ENCODE data around the gene ZNF28. TPM values are rescaled to one million over a fixed set of nuclear protein-coding genes. Genes with fewer than 3 reads are reported as not detected.

Gene ZNF28
- total and polyA plus RNA-seq, 9 of the 15 experiments (the other 6 are each of a cell fraction or from before 2014, with no cell fraction given), result 19.4 to 38.5 (median 31.5) TPM

- TF ChIP-seq SMC3 (conservative IDR thresholded peaks at IDR 0.05; ENCODE audit: insufficient read depth, low read depth, low read length), result 0 out of 2 replicates have a peak, but pooled peaks have one; percentile 25
- TF ChIP-seq ZNF695 (CRISPR knock-in tag; IDR thresholded peaks at IDR 0.05), result no peak
Measured at GRCh38 chr19:52748336-52748950, 73.0 kb downstream of the ZNF28 start (continued).

Other genes starting within 250 kb of the ZNF28 start
Only the 7 nearest of the 9 such genes appear.
- gene ZNF83, start 183.3 kb downstream of the ZNF28 start, total RNA-seq (2014; rRNA removed), result 35.2 and 35.3 TPM in 2 replicates
- gene ZNF83, start 183.3 kb downstream of the ZNF28 start, total RNA-seq (2014; rRNA removed; fragmentation: Illumina TruSeq; extraction: Trizol), result 70.0 and 80.3 TPM in 2 replicates
- gene ZNF83, start 183.3 kb downstream of the ZNF28 start, total RNA-seq (2015; rRNA removed; fragmentation: Illumina TruSeq; extraction: Trizol), result 63.2 and 67.0 TPM in 2 replicates
- gene ZNF83, start 183.3 kb downstream of the ZNF28 start, total RNA-seq (2021), result 37.9 and 38.2 TPM in 2 replicates
- gene ZNF83, start 183.3 kb downstream of the ZNF28 start, polyA plus RNA-seq (2011; rRNA removed), result 74.3 and 82.6 TPM in 2 replicates
- 47.8 and 54.1 TPM in 2 replicates for gene ZNF83, start 183.3 kb downstream of the ZNF28 start, polyA plus RNA-seq (2014; fragmentation: Illumina TruSeq; extraction: Trizol)
- 10 to 100 TPM; 18.6 to 28.2 TPM for gene ZNF83, start 183.3 kb downstream of the ZNF28 start, polyA plus RNA-seq (2014; fragmentation: Nextera tagmentation; extraction: Ambion mirVana)
- gene ZNF83, start 183.3 kb downstream of the ZNF28 start, polyA plus RNA-seq (2014; rRNA removed), result 49.9 and 51.9 TPM in 2 replicates
- 8.8 and 12.7 TPM in 2 replicates for gene ZNF611, start 86.6 kb downstream of the ZNF28 start, total RNA-seq (2014; rRNA removed)
- gene ZNF611, start 86.6 kb downstream of the ZNF28 start, total RNA-seq (2014; rRNA removed; fragmentation: Illumina TruSeq; extraction: Trizol), result 19.0 and 19.3 TPM in 2 replicates
- gene ZNF611, start 86.6 kb downstream of the ZNF28 start, total RNA-seq (2015; rRNA removed; fragmentation: Illumina TruSeq; extraction: Trizol), result 15.2 and 18.6 TPM in 2 replicates
- 24.1 and 29.6 TPM in 2 replicates for gene ZNF611, start 86.6 kb downstream of the ZNF28 start, total RNA-seq (2021)
- 9.7 and 12.8 TPM in 2 replicates for gene ZNF611, start 86.6 kb downstream of the ZNF28 start, polyA plus RNA-seq (2011; rRNA removed)
- 15.0 and 19.0 TPM in 2 replicates for gene ZNF611, start 86.6 kb downstream of the ZNF28 start, polyA plus RNA-seq (2014; fragmentation: Illumina TruSeq; extraction: Trizol)
- gene ZNF611, start 86.6 kb downstream of the ZNF28 start, polyA plus RNA-seq (2014; fragmentation: Nextera tagmentation; extraction: Ambion mirVana), result 1 to 10 TPM; 3.7 to 4.3 TPM
- 9.3 and 12.1 TPM in 2 replicates for gene ZNF611, start 86.6 kb downstream of the ZNF28 start, polyA plus RNA-seq (2014; rRNA removed)
- 4.6 and 5.7 TPM in 2 replicates for gene ZNF600, start 34.8 kb downstream of the ZNF28 start, total RNA-seq (2014; rRNA removed)
- 16.7 and 18.3 TPM in 2 replicates for gene ZNF600, start 34.8 kb downstream of the ZNF28 start, total RNA-seq (2014; rRNA removed; fragmentation: Illumina TruSeq; extraction: Trizol)
- gene ZNF600, start 34.8 kb downstream of the ZNF28 start, total RNA-seq (2015; rRNA removed; fragmentation: Illumina TruSeq; extraction: Trizol), result 17.6 and 18.9 TPM in 2 replicates
- 12.1 and 14.8 TPM in 2 replicates for gene ZNF600, start 34.8 kb downstream of the ZNF28 start, total RNA-seq (2021)
- 15.9 and 21.5 TPM in 2 replicates for gene ZNF600, start 34.8 kb downstream of the ZNF28 start, polyA plus RNA-seq (2011; rRNA removed)
- 17.1 and 21.4 TPM in 2 replicates for gene ZNF600, start 34.8 kb downstream of the ZNF28 start, polyA plus RNA-seq (2014; fragmentation: Illumina TruSeq; extraction: Trizol)
- gene ZNF600, start 34.8 kb downstream of the ZNF28 start, polyA plus RNA-seq (2014; fragmentation: Nextera tagmentation; extraction: Ambion mirVana), result 10 to 100 TPM; 14.9 to 18.0 TPM
- 11.6 and 14.8 TPM in 2 replicates for gene ZNF600, start 34.8 kb downstream of the ZNF28 start, polyA plus RNA-seq (2014; rRNA removed)
- 17.4 and 18.9 TPM in 2 replicates for gene ZNF468, start 36.0 kb upstream of the ZNF28 start, total RNA-seq (2014; rRNA removed)
- 32.7 and 36.9 TPM in 2 replicates for gene ZNF468, start 36.0 kb upstream of the ZNF28 start, total RNA-seq (2014; rRNA removed; fragmentation: Illumina TruSeq; extraction: Trizol)
- gene ZNF468, start 36.0 kb upstream of the ZNF28 start, total RNA-seq (2015; rRNA removed; fragmentation: Illumina TruSeq; extraction: Trizol), result 27.3 and 28.2 TPM in 2 replicates
- 18.9 and 20.7 TPM in 2 replicates for gene ZNF468, start 36.0 kb upstream of the ZNF28 start, total RNA-seq (2021)
- gene ZNF468, start 36.0 kb upstream of the ZNF28 start, polyA plus RNA-seq (2011; rRNA removed), result 29.0 and 36.2 TPM in 2 replicates
- gene ZNF468, start 36.0 kb upstream of the ZNF28 start, polyA plus RNA-seq (2014; fragmentation: Illumina TruSeq; extraction: Trizol), result 21.1 and 23.2 TPM in 2 replicates
- 10 to 100 TPM; 17.9 to 24.0 TPM for gene ZNF468, start 36.0 kb upstream of the ZNF28 start, polyA plus RNA-seq (2014; fragmentation: Nextera tagmentation; extraction: Ambion mirVana)
- gene ZNF468, start 36.0 kb upstream of the ZNF28 start, polyA plus RNA-seq (2014; rRNA removed), result 15.9 and 17.5 TPM in 2 replicates
- 7.7 and 8.3 TPM in 2 replicates for gene ZNF320, start 76.0 kb upstream of the ZNF28 start, total RNA-seq (2014; rRNA removed)
- 14.6 and 16.1 TPM in 2 replicates for gene ZNF320, start 76.0 kb upstream of the ZNF28 start, total RNA-seq (2014; rRNA removed; fragmentation: Illumina TruSeq; extraction: Trizol)
- 11.4 and 11.7 TPM in 2 replicates for gene ZNF320, start 76.0 kb upstream of the ZNF28 start, total RNA-seq (2015; rRNA removed; fragmentation: Illumina TruSeq; extraction: Trizol)
- 11.9 and 14.2 TPM in 2 replicates for gene ZNF320, start 76.0 kb upstream of the ZNF28 start, total RNA-seq (2021)
- gene ZNF320, start 76.0 kb upstream of the ZNF28 start, polyA plus RNA-seq (2011; rRNA removed), result 25.4 and 25.6 TPM in 2 replicates
- gene ZNF320, start 76.0 kb upstream of the ZNF28 start, polyA plus RNA-seq (2014; fragmentation: Illumina TruSeq; extraction: Trizol), result 8.3 and 11.4 TPM in 2 replicates
- 1 to 10 TPM; 5.4 to 6.5 TPM for gene ZNF320, start 76.0 kb upstream of the ZNF28 start, polyA plus RNA-seq (2014; fragmentation: Nextera tagmentation; extraction: Ambion mirVana)
- gene ZNF320, start 76.0 kb upstream of the ZNF28 start, polyA plus RNA-seq (2014; rRNA removed), result 11.0 and 15.6 TPM in 2 replicates
- gene ZNF888, start 101.8 kb upstream of the ZNF28 start, total RNA-seq (2014; rRNA removed), result 6.9 and 8.9 TPM in 2 replicates
- 13.3 and 15.5 TPM in 2 replicates for gene ZNF888, start 101.8 kb upstream of the ZNF28 start, total RNA-seq (2014; rRNA removed; fragmentation: Illumina TruSeq; extraction: Trizol)
- 12.1 TPM in 2 replicates for gene ZNF888, start 101.8 kb upstream of the ZNF28 start, total RNA-seq (2015; rRNA removed; fragmentation: Illumina TruSeq; extraction: Trizol)
- gene ZNF888, start 101.8 kb upstream of the ZNF28 start, total RNA-seq (2021), result 8.3 and 10.7 TPM in 2 replicates
- 9.6 and 12.5 TPM in 2 replicates for gene ZNF888, start 101.8 kb upstream of the ZNF28 start, polyA plus RNA-seq (2011; rRNA removed)
- 9.9 and 10.1 TPM in 2 replicates for gene ZNF888, start 101.8 kb upstream of the ZNF28 start, polyA plus RNA-seq (2014; fragmentation: Illumina TruSeq; extraction: Trizol)
- 1 to 10 TPM; 1.6 to 2.7 TPM for gene ZNF888, start 101.8 kb upstream of the ZNF28 start, polyA plus RNA-seq (2014; fragmentation: Nextera tagmentation; extraction: Ambion mirVana)
- gene ZNF888, start 101.8 kb upstream of the ZNF28 start, polyA plus RNA-seq (2014; rRNA removed), result 4.5 and 5.9 TPM in 2 replicates
- gene ZNF816, start 141.2 kb upstream of the ZNF28 start, total RNA-seq (2014; rRNA removed), result 10.7 and 11.3 TPM in 2 replicates
- gene ZNF816, start 141.2 kb upstream of the ZNF28 start, total RNA-seq (2014; rRNA removed; fragmentation: Illumina TruSeq; extraction: Trizol), result 23.4 and 24.0 TPM in 2 replicates
- 19.3 and 23.3 TPM in 2 replicates for gene ZNF816, start 141.2 kb upstream of the ZNF28 start, total RNA-seq (2015; rRNA removed; fragmentation: Illumina TruSeq; extraction: Trizol)
- gene ZNF816, start 141.2 kb upstream of the ZNF28 start, total RNA-seq (2021), result 12.0 and 15.5 TPM in 2 replicates
- gene ZNF816, start 141.2 kb upstream of the ZNF28 start, polyA plus RNA-seq (2011; rRNA removed), result 18.0 and 18.8 TPM in 2 replicates
- 13.0 and 13.1 TPM in 2 replicates for gene ZNF816, start 141.2 kb upstream of the ZNF28 start, polyA plus RNA-seq (2014; fragmentation: Illumina TruSeq; extraction: Trizol)
- 10 to 100 TPM; 11.1 to 17.0 TPM for gene ZNF816, start 141.2 kb upstream of the ZNF28 start, polyA plus RNA-seq (2014; fragmentation: Nextera tagmentation; extraction: Ambion mirVana)
- gene ZNF816, start 141.2 kb upstream of the ZNF28 start, polyA plus RNA-seq (2014; rRNA removed), result 6.6 and 8.6 TPM in 2 replicates

Data from K562 (cell line).